Keratinocyte (primary cell): ENCODE results near the gene LGR6.

Source experiments
- CTCF ChIP-seq, 3 experiments: IDR thresholded peaks in 1 of 3; conservative IDR thresholded peaks in 1 of 3; optimal IDR thresholded peaks in 1 of 3; 2 replicates in 2 of 3; 3 replicates in 1 of 3; pipeline versions ENCODE3 to v1.5.1; 2011; ENCODE audit warnings: low read length in 3 of 3, mild to moderate bottlenecking in 3 of 3, moderate library complexity in 2 of 3, control low read depth in 1 of 3, inconsistent platforms in 1 of 3; ENCODE audit not compliant: insufficient read depth in 2 of 3; ENCODE audit errors: extremely low read depth in 1 of 3
- EZH2 ChIP-seq: IDR thresholded peaks from one replicate; pipeline ENCODE4 v1.6.1; 2012; ENCODE audit warnings: inconsistent platforms, mild to moderate bottlenecking, low read length, moderate library complexity

GRCh38 chr1:202154148-202154765, 39.3 kb upstream of the LGR6 start:
- TF ChIP-seq CTCF (optimal IDR thresholded peaks at IDR 0.05 in 1 of 3, IDR thresholded peaks at IDR 0.05 in 1 of 3, conservative IDR thresholded peaks at IDR 0.05 in 1 of 3; ENCODE audit: extremely low read depth in 1 of 3, insufficient read depth in 2 of 3, low read length in 3 of 3) (no peak), EZH2 (no peak)
